K562 (cell line): Measurements from ENCODE around the gene NKIRAS2. TPM values are rescaled to one million over a fixed set of nuclear protein-coding genes. Genes with fewer than 3 reads are reported as not detected.

ENCODE experiments used
- ATAC-seq: fragments of 200-7000 bp; cut with Tn5 transposase; 3 replicates; pipeline ENCODE4 v1.9.1; 2020; ENCODE audit warnings: moderate library complexity
- BruUV-seq: library from RNA; stranded (reverse); fragments of 400-500 nt; replicated peaks from 2 replicates; lab custom pipeline; 2021; lab: Mats Ljungman, UMichigan
- CTCF ChIA-PET: fragments of 300-600 bp; formaldehyde crosslinking; extraction: SDS; loops from one replicate; lab custom pipeline; 2021; ENCODE audit warnings: low intra/inter-chr PET ratio; lab: Yijun Ruan, JAX
- POLR2A ChIA-PET: fragments of 300-600, 350-650 bp; sonication (Branson Sonifier 250); formaldehyde crosslinking; extraction: SDS; loops from one replicate; lab custom pipeline; 2021; ENCODE audit warnings: antibody characterized with exemption, inconsistent platforms; lab: Yijun Ruan, JAX
- DNase-seq, 4 experiments: peaks; one replicate each; pipeline versions ENCODE4 v3.0.0 to v3.0.0-alpha.2; 2011 to 2018; ENCODE audit warnings: low spot score in 3 of 4, mixed read lengths in 3 of 4; ENCODE audit errors: extremely low read depth in 1 of 4
- FAIRE-seq: peaks from 2 replicates; lab custom pipeline; 2011; peaks lifted over from hg19 to GRCh38; lab: Jason Lieb, UNC
- H2AFZ ChIP-seq: 2 replicates; pipeline ENCODE4 v1.6.0; 2011; ENCODE audit warnings: low read depth, low read length, control low read depth, inconsistent platforms
- H3K27ac ChIP-seq: fragments of 200-600 bp; 3 replicates; pipeline ENCODE4 v1.8.0; 2011; ENCODE audit warnings: low read depth, mild to moderate bottlenecking, control low read depth, inconsistent platforms, low read length, moderate library complexity, mixed read lengths; ENCODE audit errors: extremely low read depth
- H3K27me3 ChIP-seq, 2 experiments: fragments of 300-600 bp in 1 of 2; 2 replicates in 1 of 2; 3 replicates in 1 of 2; pipeline versions ENCODE4 v1.6.0 to v1.8.0; 2011; ENCODE audit warnings: inconsistent platforms in 2 of 2, low read length in 2 of 2, mild to moderate bottlenecking in 1 of 2, mixed read lengths in 1 of 2, moderate library complexity in 1 of 2; ENCODE audit not compliant: control insufficient read depth in 2 of 2, insufficient read depth in 2 of 2
- H3K36me3 ChIP-seq: fragments of 300-600 bp; 3 replicates; pipeline ENCODE4 v1.8.0; 2011; ENCODE audit warnings: mild to moderate bottlenecking, low read length, inconsistent platforms; ENCODE audit not compliant: control insufficient read depth, insufficient read depth
- H3K4me1 ChIP-seq, 2 experiments: fragments of 200-600 bp in 1 of 2; replicated peaks in 1 of 2; 2 replicates in 1 of 2; 3 replicates in 1 of 2; pipeline versions ENCODE4 v1.5.1 to v1.8.0; 2011; ENCODE audit warnings: inconsistent platforms in 2 of 2, low read length in 2 of 2, mild to moderate bottlenecking in 1 of 2, mixed read lengths in 1 of 2, moderate library complexity in 1 of 2; ENCODE audit not compliant: control insufficient read depth in 2 of 2, insufficient read depth in 2 of 2
- H3K4me2 ChIP-seq: 2 replicates; pipeline ENCODE4 v1.6.1; 2011; ENCODE audit warnings: low read length, control low read depth, inconsistent platforms, mixed read lengths; ENCODE audit not compliant: insufficient read depth
- H3K4me3 ChIP-seq: fragments of 200-600 bp; sonication (generic), shearing (Covaris generic); 2 replicates; pipeline ENCODE4 v1.5.1; 2016; ENCODE audit warnings: control low read depth, inconsistent platforms
- H3K79me2 ChIP-seq: fragments of 200-600 bp; 3 replicates; pipeline ENCODE4 v1.8.0; 2011; ENCODE audit warnings: low read length, inconsistent platforms; ENCODE audit not compliant: control insufficient read depth, insufficient read depth
- H3K9ac ChIP-seq, 2 experiments: 2 replicates each; pipeline versions ENCODE4 v1.6.0 to v1.6.1; 2011; ENCODE audit warnings: low read depth in 2 of 2, low read length in 2 of 2, control low read depth in 1 of 2, inconsistent platforms in 1 of 2, mild to moderate bottlenecking in 1 of 2, mixed read lengths in 1 of 2; ENCODE audit not compliant: insufficient read depth in 1 of 2
- H3K9me1 ChIP-seq: one replicate; pipeline ENCODE4 v1.6.0; 2011; ENCODE audit warnings: inconsistent platforms, mild to moderate bottlenecking, low read length, moderate library complexity; ENCODE audit not compliant: control insufficient read depth, insufficient read depth
- H3K9me3 ChIP-seq: replicated peaks from 2 replicates; pipeline ENCODE4 v1.5.1; 2011; ENCODE audit warnings: low read depth, low read length, inconsistent platforms; ENCODE audit not compliant: control insufficient read depth, insufficient read depth
- H4K20me1 ChIP-seq: replicated peaks from 2 replicates; pipeline ENCODE4 v1.6.1; 2011; ENCODE audit warnings: low read length, inconsistent platforms, mixed read lengths; ENCODE audit not compliant: control insufficient read depth, insufficient read depth
- ATF1 ChIP-seq, 2 experiments: fragments of 450-650 bp in 1 of 2; IDR thresholded peaks; 2 replicates each; pipeline ENCODE4 v1.6.1; 2016; ENCODE audit warnings: missing compliant biosample characterization in 1 of 2, missing genetic modification characterization in 1 of 2
- CBFA2T2 ChIP-seq: fragments of 450-650 bp; conservative IDR thresholded peaks from 2 replicates; pipeline ENCODE4 v1.6.1; 2017; ENCODE audit warnings: mild to moderate bottlenecking
- ELF4 ChIP-seq: fragments of 450-650 bp; formaldehyde crosslinking; IDR thresholded peaks from 2 replicates; pipeline ENCODE4 v1.4.0; 2022; ENCODE audit warnings: missing genetic modification characterization
- ESRRA ChIP-seq: fragments of 450-650 bp; IDR thresholded peaks from 2 replicates; pipeline ENCODE4 v1.6.1; 2014; ENCODE audit warnings: low read depth, mild to moderate bottlenecking, moderate library complexity, borderline replicate concordance
- HCFC1 ChIP-seq: IDR thresholded peaks from 2 replicates; pipeline ENCODE4 v1.6.1; 2012; ENCODE audit warnings: low read depth, low read length, improper control_type of control experiment
- MXI1 ChIP-seq: IDR thresholded peaks from 2 replicates; pipeline ENCODE4 v1.6.1; 2011; ENCODE audit warnings: low read depth, mild to moderate bottlenecking, improper control_type of control experiment, low read length
- NR2C2 ChIP-seq, 2 experiments: fragments of 200-800 bp in 1 of 2; sonication (Bioruptor generic) in 1 of 2; sonication (generic) in 1 of 2; formaldehyde crosslinking in 1 of 2; IDR thresholded peaks; 2 replicates each; pipeline versions ENCODE4 v1.6.1 to v1.8.0; 2016 to 2022; ENCODE audit warnings: mild to moderate bottlenecking in 1 of 2, missing compliant biosample characterization in 1 of 2, missing genetic modification characterization in 1 of 2, missing genetic modification reagents in 1 of 2
- RB1 ChIP-seq: fragments of 450-650 bp; IDR thresholded peaks from 2 replicates; pipeline ENCODE4 v1.6.1; 2017; ENCODE audit warnings: low read depth, mild to moderate bottlenecking
- RBM17 ChIP-seq: fragments of 200-400 bp; formaldehyde crosslinking; IDR thresholded peaks from 2 replicates; pipeline ENCODE4 v1.6.1; 2017; ENCODE audit warnings: low read depth, mild to moderate bottlenecking, low read length, borderline replicate concordance
- TCF7 ChIP-seq: sonication (generic); IDR thresholded peaks from 2 replicates; pipeline ENCODE4 v1.6.1; 2016; ENCODE audit warnings: antibody characterized with exemption, borderline replicate concordance
- ZFX ChIP-seq: sonication (generic); formaldehyde crosslinking; IDR thresholded peaks from 2 replicates; pipeline ENCODE4 v1.8.0; 2022; ENCODE audit warnings: mild to moderate bottlenecking, missing genetic modification reagents, moderate library complexity
- WGBS: fragments of 100-300 bp; shearing (Covaris generic); methylation state at CpG from one replicate; pipeline ENCODE4 v1.1.6; 2016; ENCODE audit warnings: low coverage, mixed read lengths; ENCODE audit not compliant: insufficient coverage; ENCODE audit errors: missing lambda C conversion rate; 5-methylcytosine and 5-hydroxymethylcytosine counted together
- in situ Hi-C: fragments of 300-500 bp; cut with MboI; formaldehyde crosslinking; loops from 4 replicates; pipeline ENCODE4 v1.15.0; 2018; ENCODE audit warnings: inconsistent platforms, mixed read lengths
- intact Hi-C: fragments of 100-400 bp; cut with micrococcal nuclease; formaldehyde crosslinking; loops from 2 replicates; pipeline ENCODE4 v1.14.2; 2022
- polyA plus RNA-seq, 8 experiments: library from polyadenylated mRNA; depleted of rRNA in 4 of 8; stranded (reverse) in 5 of 8; unstranded in 3 of 8; fragments of >200 nt; fragmentation: Nextera tagmentation in 2 of 8; fragmentation: Illumina TruSeq in 1 of 8; extraction: Ambion mirVana in 2 of 8; extraction: Trizol in 1 of 8; gene quantifications; 2 replicates each; pipeline versions ENCODE4 v1.2.1 to v1.2.3, GENCODE V29; 2011 to 2014; ENCODE audit warnings: inconsistent platforms in 1 of 8, missing spikeins in 1 of 8
- total RNA-seq, 7 experiments: library from RNA; depleted of rRNA in 6 of 7; stranded (reverse); fragments of >200 nt in 6 of 7; fragmentation: Illumina TruSeq in 2 of 7; extraction: Trizol in 2 of 7; gene quantifications; 2 replicates each; pipeline versions ENCODE4 v1.2.1 to v1.2.3, GENCODE V29; 2011 to 2021; ENCODE audit warnings: low replicate concordance in 1 of 7
- TF ChIP-seq, protein P1 (sequence below): fragments of 450-650 bp; formaldehyde crosslinking; conservative IDR thresholded peaks from 2 replicates; pipeline ENCODE4 v1.4.0; 2022; ENCODE audit warnings: mild to moderate bottlenecking, missing genetic modification characterization
- TF ChIP-seq, protein P2 (sequence below), 2 experiments: fragments of 150-350 bp in 1 of 2; IDR thresholded peaks; 2 replicates each; pipeline ENCODE4 v1.6.1; 2012 to 2016; ENCODE audit warnings: low read depth in 2 of 2, low read length in 2 of 2, mild to moderate bottlenecking in 1 of 2, moderate library complexity in 1 of 2
- TF ChIP-seq, protein P3 (sequence below): fragments of 450-650 bp; conservative IDR thresholded peaks from 2 replicates; pipeline ENCODE4 v1.6.1; 2016; ENCODE audit warnings: missing genetic modification characterization, low read depth, mild to moderate bottlenecking, control low read depth, missing compliant biosample characterization

Gene NKIRAS2
- total and polyA plus RNA-seq, 9 of the 15 experiments (the other 6 are each of a cell fraction or from before 2014, with no cell fraction given): 10.1 to 65.5 (median 29.8) TPM

DNA sequence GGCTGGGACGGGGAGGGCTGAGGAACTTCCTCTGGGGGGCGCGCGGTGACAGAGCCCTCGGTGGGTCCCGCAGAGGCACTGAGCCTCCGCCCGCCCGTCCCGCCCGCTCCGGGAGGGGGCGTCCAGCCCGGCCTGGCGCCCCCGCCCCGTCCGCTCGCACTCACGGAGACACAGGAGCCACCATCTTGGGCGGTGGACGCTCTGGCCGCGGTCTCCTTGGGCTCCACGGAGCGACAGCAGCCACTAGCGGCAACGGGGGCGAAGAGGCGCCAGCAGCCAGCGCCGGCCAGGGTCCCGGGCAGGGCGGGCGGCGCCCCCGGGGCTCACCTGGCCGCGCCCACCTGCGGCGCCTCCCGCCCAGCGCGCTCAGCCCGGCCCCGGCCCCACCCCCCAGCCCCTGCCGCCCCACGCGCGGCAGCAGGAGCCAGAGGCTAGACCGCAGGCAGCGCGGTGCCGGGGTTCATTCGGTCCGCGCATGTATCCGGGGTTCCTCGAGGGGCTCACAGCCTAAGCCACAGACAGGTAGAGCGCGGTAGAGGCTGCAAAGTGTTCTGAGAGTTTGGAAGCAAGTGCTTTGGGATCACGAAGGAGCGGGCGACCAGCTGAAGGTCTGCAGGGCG lies 30.6 kb downstream of the NKIRAS2 start, which contains the start of gene C17orf113:
Gene C17orf113, minus strand, starts transcription at position 209 of the 620 bp plus-strand sequence. CDS start 7,225 bp downstream, outside the sequence.
- Histone ChIP-seq H4K20me1 (no peaks in the 10 kb centered on the region), H3K9me1 (no peaks in the 10 kb centered on the region), H2AFZ (peak within 1 kb of the TSS; percentile 97), H3K9me3 (no peaks in the 10 kb centered on the region), H3K27me3 (peaks cover 10 to 46% of the 10 kb centered on the region in 2 experiments; a peak in 4 of 5 replicates), H3K9ac (peak within 1 kb of the TSS; percentile 56 to 91; a peak in 3 of 4 replicates), H3K4me2 (peak within 1 kb of the TSS; percentile 77), H3K4me1 (peaks cover 3 to 14% of the 10 kb centered on the region in 2 experiments; a peak in 3 of 5 replicates), H3K4me3 (peak within 1 kb of the TSS; percentile 52), H3K36me3 (no peaks in the 10 kb centered on the region), H3K27ac (no peak within 1 kb of the TSS; the same call in 2 of the 3 replicates), H3K79me2 (no peaks in the 10 kb centered on the region)
- DNase-seq (peak; percentile 75 to 93 (median 84)), ATAC-seq (peak; percentile 93), FAIRE-seq (no peak)
- BruUV-seq: no TSS peak
- WGBS: 4% methylated on average over 39 of the region's 65 CpGs
- in situ Hi-C loops (no loop called here), intact Hi-C loops (no loop called here)
- ChIA-PET CTCF (interaction anchor here (0.7 kb wide), 1 partner anchor 20 kb away, joined by 3 read pairs; no protein-coding TSS in a partner anchor), POLR2A (interaction anchor here (0.7 to 1.4 kb wide), 5 partner anchors 10 to 253 kb away, joined by 3 to 6 read pairs (median 4); partner anchors contain the start of gene DNAJC7)
- TF ChIP-seq RB1 (peak; percentile 44), ZFX (CRISPR knock-in tag) (peak; percentile 23; the same call in 1 of the 2 replicates), HCFC1 (no peak; the same call in 1 of the 2 replicates), NR2C2 (CRISPR knock-in tag; IDR thresholded peaks at IDR 0.05) (no peak), NR2C2 (tag; IDR thresholded peaks at IDR 0.05) (peak; percentile 48; the same call in 1 of the 2 replicates), MXI1 (no peak), ATF1 (CRISPR knock-in tag; IDR thresholded peaks at IDR 0.05) (no peak), ATF1 (tag; IDR thresholded peaks at IDR 0.05) (no peak), RBM17 (no peak), TCF7 (no peak), ELF4 (CRISPR knock-in tag) (no peak), CBFA2T2 (no peak), ESRRA (no peak)
- TF ChIP-seq, protein P1, sequence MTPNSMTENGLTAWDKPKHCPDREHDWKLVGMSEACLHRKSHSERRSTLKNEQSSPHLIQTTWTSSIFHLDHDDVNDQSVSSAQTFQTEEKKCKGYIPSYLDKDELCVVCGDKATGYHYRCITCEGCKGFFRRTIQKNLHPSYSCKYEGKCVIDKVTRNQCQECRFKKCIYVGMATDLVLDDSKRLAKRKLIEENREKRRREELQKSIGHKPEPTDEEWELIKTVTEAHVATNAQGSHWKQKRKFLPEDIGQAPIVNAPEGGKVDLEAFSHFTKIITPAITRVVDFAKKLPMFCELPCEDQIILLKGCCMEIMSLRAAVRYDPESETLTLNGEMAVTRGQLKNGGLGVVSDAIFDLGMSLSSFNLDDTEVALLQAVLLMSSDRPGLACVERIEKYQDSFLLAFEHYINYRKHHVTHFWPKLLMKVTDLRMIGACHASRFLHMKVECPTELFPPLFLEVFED (CRISPR knock-in tag): no peak
- TF ChIP-seq, protein P2, sequence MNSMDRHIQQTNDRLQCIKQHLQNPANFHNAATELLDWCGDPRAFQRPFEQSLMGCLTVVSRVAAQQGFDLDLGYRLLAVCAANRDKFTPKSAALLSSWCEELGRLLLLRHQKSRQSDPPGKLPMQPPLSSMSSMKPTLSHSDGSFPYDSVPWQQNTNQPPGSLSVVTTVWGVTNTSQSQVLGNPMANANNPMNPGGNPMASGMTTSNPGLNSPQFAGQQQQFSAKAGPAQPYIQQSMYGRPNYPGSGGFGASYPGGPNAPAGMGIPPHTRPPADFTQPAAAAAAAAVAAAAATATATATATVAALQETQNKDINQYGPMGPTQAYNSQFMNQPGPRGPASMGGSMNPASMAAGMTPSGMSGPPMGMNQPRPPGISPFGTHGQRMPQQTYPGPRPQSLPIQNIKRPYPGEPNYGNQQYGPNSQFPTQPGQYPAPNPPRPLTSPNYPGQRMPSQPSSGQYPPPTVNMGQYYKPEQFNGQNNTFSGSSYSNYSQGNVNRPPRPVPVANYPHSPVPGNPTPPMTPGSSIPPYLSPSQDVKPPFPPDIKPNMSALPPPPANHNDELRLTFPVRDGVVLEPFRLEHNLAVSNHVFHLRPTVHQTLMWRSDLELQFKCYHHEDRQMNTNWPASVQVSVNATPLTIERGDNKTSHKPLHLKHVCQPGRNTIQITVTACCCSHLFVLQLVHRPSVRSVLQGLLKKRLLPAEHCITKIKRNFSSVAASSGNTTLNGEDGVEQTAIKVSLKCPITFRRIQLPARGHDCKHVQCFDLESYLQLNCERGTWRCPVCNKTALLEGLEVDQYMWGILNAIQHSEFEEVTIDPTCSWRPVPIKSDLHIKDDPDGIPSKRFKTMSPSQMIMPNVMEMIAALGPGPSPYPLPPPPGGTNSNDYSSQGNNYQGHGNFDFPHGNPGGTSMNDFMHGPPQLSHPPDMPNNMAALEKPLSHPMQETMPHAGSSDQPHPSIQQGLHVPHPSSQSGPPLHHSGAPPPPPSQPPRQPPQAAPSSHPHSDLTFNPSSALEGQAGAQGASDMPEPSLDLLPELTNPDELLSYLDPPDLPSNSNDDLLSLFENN (IDR thresholded peaks at IDR 0.05; ENCODE audit: low read depth in 2 of 2, low read length in 2 of 2): no peak
- TF ChIP-seq, protein P3, sequence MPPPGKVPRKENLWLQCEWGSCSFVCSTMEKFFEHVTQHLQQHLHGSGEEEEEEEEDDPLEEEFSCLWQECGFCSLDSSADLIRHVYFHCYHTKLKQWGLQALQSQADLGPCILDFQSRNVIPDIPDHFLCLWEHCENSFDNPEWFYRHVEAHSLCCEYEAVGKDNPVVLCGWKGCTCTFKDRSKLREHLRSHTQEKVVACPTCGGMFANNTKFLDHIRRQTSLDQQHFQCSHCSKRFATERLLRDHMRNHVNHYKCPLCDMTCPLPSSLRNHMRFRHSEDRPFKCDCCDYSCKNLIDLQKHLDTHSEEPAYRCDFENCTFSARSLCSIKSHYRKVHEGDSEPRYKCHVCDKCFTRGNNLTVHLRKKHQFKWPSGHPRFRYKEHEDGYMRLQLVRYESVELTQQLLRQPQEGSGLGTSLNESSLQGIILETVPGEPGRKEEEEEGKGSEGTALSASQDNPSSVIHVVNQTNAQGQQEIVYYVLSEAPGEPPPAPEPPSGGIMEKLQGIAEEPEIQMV (tag): no peak
